HG03439 (cell line): ENCODE measurements around the gene BEND5.

ENCODE experiments used
- ATAC-seq: cut with Tn5 transposase; IDR thresholded peaks from one replicate; pipeline ENCODE4 v1.9.1; 2021; ENCODE audit warnings: mild to moderate bottlenecking, moderate library complexity; ENCODE audit not compliant: unreplicated experiment

BEND5 gene

DNA sequence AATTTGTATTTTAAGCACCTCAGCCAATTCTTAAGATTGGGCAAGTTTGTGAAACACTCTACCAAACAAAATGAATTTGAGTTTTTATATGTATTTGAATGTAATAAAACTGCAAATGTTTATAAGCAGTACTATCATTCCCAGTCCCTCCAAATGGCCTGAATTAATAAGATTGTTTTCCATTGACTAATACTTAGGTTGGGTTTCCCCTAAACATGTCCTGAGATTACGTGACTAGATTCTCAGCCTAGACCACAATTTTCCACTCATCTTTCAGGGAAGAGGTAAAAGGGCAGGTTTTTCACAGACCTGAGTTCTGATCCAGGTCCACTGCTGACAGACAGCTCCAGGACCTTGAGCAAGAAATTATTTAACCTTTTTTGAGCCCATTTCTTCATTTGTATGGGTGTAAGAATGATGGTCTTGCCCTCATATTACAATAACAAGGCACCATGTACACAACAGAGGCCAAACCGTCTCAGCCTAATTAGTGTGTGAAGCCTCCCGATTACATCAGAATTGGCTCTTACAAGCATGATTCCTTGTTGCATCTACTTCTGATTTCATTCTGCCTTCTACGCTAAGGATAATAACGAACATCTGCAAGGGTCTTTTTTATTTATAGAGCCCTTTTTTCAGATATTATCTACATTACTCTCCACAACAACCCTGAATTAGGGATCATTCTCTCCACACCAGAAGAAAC, 51.2 kb downstream of the BEND5 start:
- no peak for ATAC-seq

DNA sequence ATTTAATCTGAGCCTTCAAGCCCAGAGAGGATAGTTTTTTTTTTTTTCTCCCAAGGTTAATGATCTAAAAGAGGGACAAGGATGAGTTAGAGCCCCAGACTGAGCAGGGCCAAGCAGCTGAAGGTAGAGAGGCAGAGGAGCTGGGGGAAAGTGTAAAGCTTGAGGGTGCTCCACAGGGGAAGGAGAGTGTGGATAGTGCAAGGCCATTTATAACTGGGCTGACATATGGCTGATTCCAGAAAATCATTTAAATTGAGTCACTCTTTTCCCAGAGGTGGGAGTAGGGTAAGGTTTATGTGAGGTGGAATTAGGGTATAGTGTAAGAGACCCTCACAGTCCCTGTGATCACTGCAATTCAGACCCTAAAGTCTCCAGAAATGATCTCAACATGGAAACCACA, 55.8 kb downstream of the BEND5 start:
- no peak for ATAC-seq

- no peak for ATAC-seq
Observed at GRCh38 chr1:48718705-48719104, 58.0 kb downstream of the BEND5 start.

DNA sequence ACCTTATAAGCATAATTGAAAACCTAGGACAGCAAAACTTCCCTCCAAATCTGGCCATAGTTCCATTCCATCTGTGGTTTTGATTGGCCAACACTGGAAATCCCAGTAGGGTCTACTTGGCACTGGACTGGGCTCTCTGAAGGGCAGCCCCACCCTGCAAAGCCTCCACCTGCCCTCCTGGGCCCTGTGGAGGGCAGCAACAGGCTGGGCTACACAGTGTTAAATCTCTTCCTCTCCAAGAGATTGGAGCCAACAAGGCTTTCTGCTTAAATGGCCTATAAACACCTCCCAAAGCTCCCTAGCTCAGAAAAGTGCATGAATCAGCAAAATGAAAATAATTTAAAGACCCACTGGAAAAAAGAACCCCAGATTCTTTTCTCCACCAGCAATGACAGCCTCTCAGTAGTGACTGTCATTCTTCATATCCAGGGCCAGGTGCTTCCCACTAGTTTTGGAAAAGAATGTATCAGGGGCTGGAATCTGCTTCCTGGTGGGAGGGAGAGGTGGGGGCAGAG, 58.5 kb downstream of the BEND5 start:
- ATAC-seq: no peak

GRCh38 chr1:48717082-48717481, 59.6 kb downstream of the BEND5 start:
- no peak for ATAC-seq

DNA sequence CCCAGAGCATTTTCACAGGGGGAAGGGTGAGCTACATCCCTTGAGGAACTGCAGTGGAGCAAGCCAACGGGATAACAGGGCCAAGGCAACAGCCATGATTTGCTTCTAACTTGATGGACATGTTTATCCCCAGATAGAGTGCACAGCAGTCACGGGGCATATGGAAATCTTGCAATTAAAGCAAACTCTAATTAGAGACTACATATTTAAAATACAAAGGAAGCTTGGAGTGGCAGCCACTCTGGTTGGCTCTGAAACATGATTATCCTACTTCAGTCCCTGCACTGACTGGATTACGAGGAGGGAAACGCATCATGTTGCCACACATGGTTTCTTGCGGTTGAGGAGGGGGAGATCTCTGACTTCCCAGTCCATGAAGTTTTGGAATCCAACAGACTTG, 60.8 kb downstream of the BEND5 start:
- no peak for ATAC-seq

DNA sequence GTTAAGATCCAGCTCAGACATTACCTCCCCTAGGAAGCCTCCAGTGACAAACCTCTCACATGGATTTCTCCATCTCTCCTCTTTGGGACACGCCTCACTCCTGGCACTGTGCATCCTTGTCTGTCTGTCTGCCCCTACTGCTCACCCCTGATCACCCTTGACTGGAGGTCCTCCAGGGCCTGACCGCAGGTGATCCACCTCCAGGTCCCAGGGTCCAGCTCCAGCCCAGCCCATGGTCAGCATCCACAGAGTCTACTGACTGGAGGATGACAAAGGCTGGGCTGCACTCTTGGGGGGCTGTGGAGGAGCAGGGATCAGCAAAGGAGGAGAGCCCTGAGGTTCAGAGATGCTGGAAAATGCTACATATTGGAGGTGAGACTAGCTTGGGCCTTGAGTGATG, 65.8 kb downstream of the BEND5 start:
- no peak for ATAC-seq

DNA sequence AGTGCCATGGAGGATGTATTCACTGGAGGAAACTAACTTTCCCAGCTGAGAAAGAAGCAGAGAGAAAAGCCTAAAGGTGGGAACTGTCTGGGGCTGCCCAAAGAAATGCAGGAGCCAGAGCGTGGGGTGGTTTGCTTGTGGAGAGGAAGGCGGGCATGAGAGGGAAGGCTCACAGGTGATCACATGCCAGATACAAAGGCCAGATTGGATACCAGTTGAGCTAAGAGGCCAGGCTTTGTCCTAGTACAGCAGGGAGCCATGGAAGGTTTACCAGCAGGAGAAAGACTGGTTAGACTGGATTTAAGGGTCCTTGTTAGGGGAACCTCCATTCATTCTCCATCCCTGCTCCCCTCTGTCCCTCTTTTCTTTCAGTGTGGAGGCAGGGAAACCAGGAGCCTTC, 66.4 kb downstream of the BEND5 start:
- ATAC-seq: no peak

DNA sequence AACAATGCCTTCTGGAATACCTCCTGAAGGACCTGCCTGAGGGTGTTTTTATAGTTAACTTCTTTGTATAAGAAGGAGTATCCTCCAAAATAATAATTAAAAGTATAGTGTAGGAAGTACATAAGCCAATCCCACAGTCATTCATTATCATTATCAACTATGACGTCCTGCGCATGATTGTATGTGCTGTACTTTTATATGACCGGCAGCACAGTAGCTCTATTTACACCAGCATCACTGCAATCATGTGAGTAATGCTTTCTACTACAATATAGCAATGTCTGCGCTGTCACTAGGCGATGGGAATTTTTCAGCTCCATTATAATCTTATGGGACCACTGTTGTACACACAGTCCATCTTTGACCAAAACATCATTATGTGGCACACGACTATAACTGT, 72.0 kb downstream of the BEND5 start:
- no peak for ATAC-seq

DNA sequence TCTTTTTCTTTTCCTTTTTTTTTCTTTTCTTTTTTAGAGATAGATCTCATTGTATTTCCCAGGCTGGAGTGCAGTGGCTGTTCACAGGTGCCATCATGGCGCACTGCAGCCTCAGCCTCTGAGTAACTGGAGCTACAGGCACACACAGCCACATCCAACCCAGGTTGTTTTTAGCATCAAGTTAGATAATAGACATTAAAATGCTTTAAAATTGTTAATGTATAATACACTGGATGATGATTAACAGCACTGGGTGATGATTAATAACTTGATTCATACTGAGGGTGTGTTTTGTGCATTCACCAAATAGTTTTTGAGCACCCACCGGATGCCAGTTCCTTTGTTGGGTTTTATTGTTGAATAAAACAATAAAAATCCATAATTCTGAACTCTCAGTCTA, 75.2 kb downstream of the BEND5 start:
- no peak for ATAC-seq

GRCh38 chr1:48697066-48697707, 79.5 kb downstream of the BEND5 start:
- peak; percentile 64 for ATAC-seq

- ATAC-seq: no peak
Observed at GRCh38 chr1:48695161-48695560, 81.5 kb downstream of the BEND5 start.

DNA sequence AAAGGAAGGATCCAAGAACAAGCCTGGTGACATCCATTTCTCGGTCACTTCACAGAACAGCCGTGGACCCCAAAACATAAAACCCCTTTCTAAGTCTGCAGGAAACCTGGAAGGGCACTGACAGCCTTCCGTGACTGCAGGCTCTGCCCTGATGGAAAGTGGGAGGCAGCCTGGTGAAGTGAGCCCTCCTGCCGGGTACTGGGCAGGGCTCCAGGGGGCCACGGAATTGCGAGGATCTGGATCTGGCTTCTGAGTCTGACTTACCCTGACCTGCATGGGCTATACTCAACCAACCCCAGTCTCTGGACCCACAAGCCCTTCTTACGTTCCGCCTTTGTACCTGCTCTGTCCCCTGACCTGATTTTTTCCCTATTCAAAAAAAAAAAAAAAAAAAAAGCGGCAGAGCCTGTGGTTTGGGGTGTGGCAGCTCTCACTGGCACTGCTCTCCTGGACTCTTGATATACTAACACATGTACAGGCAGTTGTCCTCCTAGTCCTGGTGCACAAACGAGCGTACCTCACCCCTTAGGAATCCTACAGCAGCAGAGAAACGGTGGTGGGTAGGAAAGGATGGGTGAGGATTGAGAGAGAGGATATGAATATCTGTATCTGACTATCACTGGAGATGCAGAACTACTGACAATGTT, 82.9 kb downstream of the BEND5 start:
- ATAC-seq: no peak

DNA sequence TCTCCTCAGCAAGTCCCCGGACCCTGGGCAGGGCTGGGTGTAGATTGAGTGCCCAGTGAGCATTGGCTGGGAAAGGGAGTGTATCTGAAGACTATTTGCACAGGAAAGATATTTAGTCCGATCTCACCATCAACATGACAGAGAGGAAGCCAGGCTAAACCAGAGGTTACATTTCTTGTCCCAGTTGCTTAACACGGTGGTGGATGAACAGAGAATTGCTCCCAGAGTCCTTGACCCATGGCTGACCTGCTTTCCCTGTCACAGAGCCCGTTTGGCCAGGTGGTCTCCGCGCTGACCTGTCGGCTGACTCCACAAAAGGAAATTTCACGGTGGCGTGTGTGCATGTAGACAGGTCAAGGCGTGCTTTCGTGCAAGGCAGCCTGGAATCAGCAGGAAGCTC, 83.5 kb downstream of the BEND5 start:
- ATAC-seq: no peak

- no peak for ATAC-seq
Observed at GRCh38 chr1:48692235-48692634, 84.5 kb downstream of the BEND5 start.

- ATAC-seq: peak; percentile 52
Observed at GRCh38 chr1:48691429-48692001, 85.2 kb downstream of the BEND5 start.

DNA sequence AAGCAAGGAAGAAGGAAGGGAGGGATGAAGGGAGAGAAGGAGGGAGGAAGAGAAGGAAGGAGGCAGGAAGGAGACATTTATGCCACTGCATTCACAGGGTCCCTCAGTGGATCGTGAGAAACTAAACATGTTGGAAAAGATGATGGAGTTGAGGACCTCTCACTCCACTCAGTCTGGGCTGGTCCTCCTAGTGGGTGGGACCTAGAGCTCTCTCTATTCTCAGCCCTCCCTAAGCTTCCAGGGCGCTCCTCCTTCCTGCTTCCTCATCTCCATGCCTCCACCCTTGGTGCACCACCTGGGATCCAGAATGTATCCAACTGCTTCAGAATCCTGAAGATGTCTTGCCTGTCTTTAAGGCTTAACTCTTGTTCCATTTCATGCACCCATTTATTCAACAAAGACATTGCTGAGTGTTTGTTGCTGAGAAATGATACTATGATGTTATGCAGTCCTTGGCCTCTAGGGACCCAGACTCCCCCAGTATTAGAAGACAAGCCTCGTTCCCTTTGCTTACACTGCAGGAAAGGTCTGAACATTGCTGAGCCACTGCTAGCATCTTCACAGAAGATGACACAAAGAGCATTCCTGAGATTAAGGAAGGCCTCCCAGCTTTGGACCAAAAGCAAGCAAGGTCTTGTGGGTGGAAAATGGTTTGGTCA, 88.5 kb downstream of the BEND5 start:
- ATAC-seq: no peak

DNA sequence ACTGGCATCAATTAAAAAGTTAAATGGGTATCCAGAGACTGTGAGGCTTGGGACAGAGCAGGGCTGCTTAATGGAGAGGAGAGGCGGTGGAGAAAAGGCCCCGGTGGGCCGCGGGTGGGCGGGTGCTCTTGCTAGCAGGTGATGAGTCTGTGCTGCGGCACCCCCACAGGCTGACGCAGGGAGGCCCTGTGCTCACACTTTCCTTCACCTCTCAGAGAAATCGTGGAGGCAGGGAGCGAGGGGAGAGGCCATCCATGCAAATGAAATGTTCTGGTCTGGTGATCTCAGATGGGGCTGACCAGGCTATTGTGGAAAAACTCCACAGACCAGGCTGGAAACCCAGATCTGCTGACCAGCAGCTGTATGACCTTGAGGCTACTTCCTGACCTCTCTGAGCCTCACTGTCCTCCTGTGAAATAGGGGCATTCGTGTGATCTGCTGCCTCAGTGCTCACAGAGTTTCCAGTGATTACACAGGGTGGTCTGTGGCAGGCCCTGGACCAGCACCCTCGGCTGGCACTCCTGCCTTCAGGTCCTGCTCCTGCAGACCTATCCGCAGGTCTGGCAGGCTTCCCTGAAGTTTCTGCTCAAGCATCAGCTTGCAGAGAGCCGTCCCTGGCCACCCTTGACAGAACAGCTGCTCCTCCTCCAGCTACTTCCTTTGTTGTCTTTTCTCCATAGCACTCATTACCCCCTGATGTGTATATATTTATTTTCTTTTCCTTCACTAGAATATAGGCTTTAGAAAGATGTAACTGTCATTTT, 89.2 kb downstream of the BEND5 start:
- ATAC-seq: no peak

DNA sequence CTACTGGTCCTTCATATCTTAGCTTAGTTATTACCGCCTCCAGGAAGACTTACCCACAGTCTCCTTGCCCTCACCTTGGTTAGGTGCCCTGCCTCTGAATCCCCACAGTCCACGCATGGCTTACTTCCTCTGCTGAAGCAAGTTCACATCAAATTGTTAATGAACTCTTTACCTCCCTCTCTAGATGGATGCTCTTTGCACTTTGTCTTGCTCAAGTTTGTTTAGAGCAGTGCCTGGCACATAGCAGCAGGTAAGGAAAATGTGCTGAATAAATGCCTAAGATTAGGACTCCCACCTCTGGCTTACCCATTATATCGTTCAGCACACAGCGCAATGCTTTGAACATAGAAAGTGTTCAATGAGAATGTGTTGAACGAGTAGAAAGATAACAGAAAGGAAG, 90.5 kb downstream of the BEND5 start:
- no peak for ATAC-seq

GRCh38 chr1:48684381-48684780, 92.3 kb downstream of the BEND5 start:
- no peak for ATAC-seq

DNA sequence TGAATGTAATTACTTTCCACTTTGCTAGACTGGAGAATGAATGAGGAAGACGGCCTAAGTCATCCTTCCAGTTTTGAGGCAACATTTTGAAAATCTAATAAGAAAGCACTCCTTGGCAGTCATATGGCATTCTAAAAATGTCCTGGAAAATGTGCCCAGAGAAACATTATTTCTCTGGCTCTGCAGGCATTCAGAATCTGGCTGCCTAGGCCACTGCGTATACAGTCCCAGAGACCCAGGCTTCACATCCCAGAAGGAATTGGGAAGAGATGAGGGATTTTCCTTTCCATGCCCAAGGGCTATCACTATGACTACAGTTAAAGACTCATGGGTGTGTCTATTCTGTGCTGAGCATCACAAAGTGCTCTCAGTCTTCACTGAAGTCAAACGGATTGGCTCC, 92.9 kb downstream of the BEND5 start:
- ATAC-seq: no peak
